Measurements from ENCODE around the gene HNRNPCL1.

HNRNPCL1 gene

DNA sequence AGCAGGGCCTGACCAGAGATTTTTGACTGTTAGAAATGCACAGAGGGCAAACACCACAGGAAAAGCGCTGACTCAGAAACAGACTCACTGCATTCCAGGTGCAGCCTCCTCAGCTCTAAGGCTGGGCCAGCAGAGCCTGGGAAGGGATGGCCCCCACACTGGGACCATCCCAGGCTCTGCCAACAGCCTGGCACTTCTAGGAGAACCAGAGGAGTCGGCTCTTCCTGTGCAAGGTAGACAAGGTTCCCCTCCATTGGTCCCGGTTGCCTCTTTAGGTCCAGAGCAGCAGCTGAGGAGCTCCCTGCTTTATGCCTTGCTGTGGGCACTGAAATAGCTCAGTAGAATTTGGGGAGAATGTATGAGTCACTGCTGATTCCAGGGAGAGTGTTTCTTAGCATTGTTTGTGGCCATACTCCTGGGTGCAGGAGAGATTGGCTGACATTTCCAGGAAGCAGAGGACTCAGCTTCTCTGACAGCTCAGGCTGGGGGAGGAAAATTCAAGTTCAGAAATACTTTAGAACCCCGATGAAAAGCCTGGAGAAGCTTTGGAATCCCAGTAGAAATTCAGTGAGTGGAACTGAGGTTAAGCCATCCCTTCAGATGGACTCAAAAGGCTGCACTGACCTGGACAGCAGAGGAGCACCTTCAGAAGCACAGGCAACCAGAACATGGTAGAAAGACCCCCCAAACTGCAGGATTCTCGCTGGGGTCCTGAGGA, 37.7 kb downstream of the HNRNPCL1 start:
- Histone ChIP-seq H4K20me1 (ENCODE audit: insufficient read depth, low read length) (no peaks in the 10 kb centered on the region), H3K79me2 (ENCODE audit: insufficient read depth, low read length) (no peaks in the 10 kb centered on the region), H2AFZ (ENCODE audit: low read length) (no peak overlapping the region), H3K9me2 (ENCODE audit: low read depth, low read length) (no peaks in the 10 kb centered on the region), H3K9me3 (ENCODE audit: low read length) (no peaks in the 10 kb centered on the region), H3K27me3 (ENCODE audit: insufficient read depth, low read length) (no peaks in the 10 kb centered on the region), H3K4me3 (ENCODE audit: low read depth, low read length, poor library complexity, severe bottlenecking) (no peak overlapping the region), H3F3A (ENCODE audit: insufficient read depth, low read length) (no peaks in the 10 kb centered on the region), H3K27ac (ENCODE audit: low read depth, low read length, poor library complexity, severe bottlenecking) (no peak overlapping the region), H3K4me2 (ENCODE audit: low read length) (no peak overlapping the region), H3K36me3 (ENCODE audit: insufficient read depth, low read length) (no peaks in the 10 kb centered on the region), H3K4me1 (ENCODE audit: insufficient read depth, low read length, severe bottlenecking) (no peaks in the 10 kb centered on the region), H3K9ac (ENCODE audit: low read length) (no peak overlapping the region)
- TF ChIP-seq, protein P1, sequence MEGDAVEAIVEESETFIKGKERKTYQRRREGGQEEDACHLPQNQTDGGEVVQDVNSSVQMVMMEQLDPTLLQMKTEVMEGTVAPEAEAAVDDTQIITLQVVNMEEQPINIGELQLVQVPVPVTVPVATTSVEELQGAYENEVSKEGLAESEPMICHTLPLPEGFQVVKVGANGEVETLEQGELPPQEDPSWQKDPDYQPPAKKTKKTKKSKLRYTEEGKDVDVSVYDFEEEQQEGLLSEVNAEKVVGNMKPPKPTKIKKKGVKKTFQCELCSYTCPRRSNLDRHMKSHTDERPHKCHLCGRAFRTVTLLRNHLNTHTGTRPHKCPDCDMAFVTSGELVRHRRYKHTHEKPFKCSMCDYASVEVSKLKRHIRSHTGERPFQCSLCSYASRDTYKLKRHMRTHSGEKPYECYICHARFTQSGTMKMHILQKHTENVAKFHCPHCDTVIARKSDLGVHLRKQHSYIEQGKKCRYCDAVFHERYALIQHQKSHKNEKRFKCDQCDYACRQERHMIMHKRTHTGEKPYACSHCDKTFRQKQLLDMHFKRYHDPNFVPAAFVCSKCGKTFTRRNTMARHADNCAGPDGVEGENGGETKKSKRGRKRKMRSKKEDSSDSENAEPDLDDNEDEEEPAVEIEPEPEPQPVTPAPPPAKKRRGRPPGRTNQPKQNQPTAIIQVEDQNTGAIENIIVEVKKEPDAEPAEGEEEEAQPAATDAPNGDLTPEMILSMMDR (IDR thresholded peaks at IDR 0.05; ENCODE audit: low read length): no peak
- TF ChIP-seq EZH2 (IDR thresholded peaks at IDR 0.05; ENCODE audit: borderline replicate concordance, low read length): no peak

DNA sequence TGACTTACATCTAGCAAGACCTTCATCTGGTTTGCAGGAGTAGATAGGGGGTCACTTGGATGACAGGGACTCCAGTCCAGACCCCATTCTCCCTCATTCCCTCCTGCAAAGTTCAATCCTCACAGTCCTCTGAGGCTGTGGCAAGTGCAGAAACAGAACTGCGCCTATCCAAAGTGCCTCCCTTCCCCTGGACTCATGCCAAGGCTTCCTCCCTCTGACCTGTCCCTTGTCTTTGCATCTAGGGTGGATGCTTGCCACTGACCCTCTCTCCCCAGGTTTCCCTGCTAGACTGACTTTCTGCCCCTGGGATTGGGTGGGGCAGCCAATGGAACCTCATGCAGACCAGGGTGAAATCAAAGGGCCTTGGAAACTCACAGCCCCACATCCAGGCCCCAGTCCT, 38.6 kb downstream of the HNRNPCL1 start:
- Histone ChIP-seq H3K79me2 (ENCODE audit: insufficient read depth, low read length) (no peaks in the 10 kb centered on the region), H3K9ac (ENCODE audit: low read length) (no peak overlapping the region), H3K27ac (ENCODE audit: low read depth, low read length, poor library complexity, severe bottlenecking) (no peak overlapping the region), H3K4me3 (ENCODE audit: low read depth, low read length, poor library complexity, severe bottlenecking) (no peak overlapping the region), H3F3A (ENCODE audit: insufficient read depth, low read length) (no peaks in the 10 kb centered on the region), H3K9me2 (ENCODE audit: low read depth, low read length) (no peaks in the 10 kb centered on the region), H4K20me1 (ENCODE audit: insufficient read depth, low read length) (no peaks in the 10 kb centered on the region), H3K4me1 (ENCODE audit: insufficient read depth, low read length, severe bottlenecking) (no peaks in the 10 kb centered on the region), H3K4me2 (ENCODE audit: low read length) (no peak overlapping the region), H3K9me3 (ENCODE audit: low read length) (no peaks in the 10 kb centered on the region), H2AFZ (ENCODE audit: low read length) (no peak overlapping the region), H3K27me3 (ENCODE audit: insufficient read depth, low read length) (no peaks in the 10 kb centered on the region), H3K36me3 (ENCODE audit: insufficient read depth, low read length) (no peaks in the 10 kb centered on the region)
- TF ChIP-seq, protein P1 (IDR thresholded peaks at IDR 0.05; ENCODE audit: low read length): no peak
- TF ChIP-seq EZH2 (IDR thresholded peaks at IDR 0.05; ENCODE audit: borderline replicate concordance, low read length): no peak

DNA sequence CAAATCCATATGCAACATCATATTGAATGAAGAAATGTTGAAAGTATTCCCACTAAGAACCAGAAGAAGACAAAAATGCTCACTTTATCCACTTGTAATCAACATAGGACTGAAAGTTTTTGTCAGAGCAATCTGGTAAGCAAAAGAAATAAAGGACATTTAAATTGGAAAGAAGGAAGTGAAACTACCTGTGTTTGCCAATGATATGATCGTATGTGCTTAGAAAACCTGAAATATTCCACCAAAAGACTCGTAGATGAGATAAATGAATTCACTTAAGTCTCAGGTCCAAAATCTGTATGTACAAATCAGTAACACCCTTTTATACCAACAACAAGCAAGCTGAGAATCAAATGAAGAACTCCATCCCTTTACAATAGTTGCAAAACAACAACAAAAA, 48.8 kb downstream of the HNRNPCL1 start:
- no peaks in the 10 kb centered on the region for H3F3A ChIP-seq (ENCODE audit: insufficient read depth, low read length)
- no peak overlapping the region for H3K4me3 ChIP-seq (ENCODE audit: low read depth, low read length, poor library complexity, severe bottlenecking)
- H3K4me1 ChIP-seq (ENCODE audit: insufficient read depth, low read length, severe bottlenecking): no peaks in the 10 kb centered on the region
- H3K27me3 ChIP-seq (ENCODE audit: insufficient read depth, low read length): no peaks in the 10 kb centered on the region
- no peak overlapping the region for H3K27ac ChIP-seq (ENCODE audit: low read depth, low read length, poor library complexity, severe bottlenecking)
- H3K36me3 ChIP-seq (ENCODE audit: insufficient read depth, low read length): no peaks in the 10 kb centered on the region
- no peak overlapping the region for H3K9ac ChIP-seq (ENCODE audit: low read length)
- H3K4me2 ChIP-seq (ENCODE audit: low read length): no peak overlapping the region
- H2AFZ ChIP-seq (ENCODE audit: low read length): no peak overlapping the region
- H3K9me2 ChIP-seq (ENCODE audit: low read depth, low read length): no peaks in the 10 kb centered on the region
- H3K79me2 ChIP-seq (ENCODE audit: insufficient read depth, low read length): no peaks in the 10 kb centered on the region
- no peaks in the 10 kb centered on the region for H4K20me1 ChIP-seq (ENCODE audit: insufficient read depth, low read length)
- no peak for TF ChIP-seq EZH2 (IDR thresholded peaks at IDR 0.05; ENCODE audit: borderline replicate concordance, low read length)
- TF ChIP-seq, protein P1 (IDR thresholded peaks at IDR 0.05; ENCODE audit: low read length): no peak
- no peaks in the 10 kb centered on the region for H3K9me3 ChIP-seq (ENCODE audit: low read length)
